HG03378 (cell line): ENCODE results near the gene NUDT4B.
"Not testable (repeated sequence)": the region's sequence is repeated elsewhere in the genome, so short reads cannot be mapped to it uniquely, and the experiment has no call there.

Experiments
- ATAC-seq: cut with Tn5 transposase; IDR thresholded peaks from one replicate; pipeline ENCODE4 v1.9.1; 2021; ENCODE audit warnings: mild to moderate bottlenecking, moderate library complexity; ENCODE audit not compliant: unreplicated experiment

NUDT4B gene

GRCh38 chr1:148793762-148794332, 45.3 kb downstream of the NUDT4B start:
- not testable (repeated sequence) for ATAC-seq
